ENCODE results near the gene PCNP.
A peak's percentile ranks its signal among the peaks of the same experiment; 100 is the strongest.
"Not testable (repeated sequence)": the region's sequence is repeated elsewhere in the genome, so short reads cannot be mapped to it uniquely, and the experiment has no call there.

Gene PCNP

GRCh38 chr3:101567528-101568317 lies 6.3 kb upstream of the PCNP start:
- DNase-seq = peak; percentile 38

DNA sequence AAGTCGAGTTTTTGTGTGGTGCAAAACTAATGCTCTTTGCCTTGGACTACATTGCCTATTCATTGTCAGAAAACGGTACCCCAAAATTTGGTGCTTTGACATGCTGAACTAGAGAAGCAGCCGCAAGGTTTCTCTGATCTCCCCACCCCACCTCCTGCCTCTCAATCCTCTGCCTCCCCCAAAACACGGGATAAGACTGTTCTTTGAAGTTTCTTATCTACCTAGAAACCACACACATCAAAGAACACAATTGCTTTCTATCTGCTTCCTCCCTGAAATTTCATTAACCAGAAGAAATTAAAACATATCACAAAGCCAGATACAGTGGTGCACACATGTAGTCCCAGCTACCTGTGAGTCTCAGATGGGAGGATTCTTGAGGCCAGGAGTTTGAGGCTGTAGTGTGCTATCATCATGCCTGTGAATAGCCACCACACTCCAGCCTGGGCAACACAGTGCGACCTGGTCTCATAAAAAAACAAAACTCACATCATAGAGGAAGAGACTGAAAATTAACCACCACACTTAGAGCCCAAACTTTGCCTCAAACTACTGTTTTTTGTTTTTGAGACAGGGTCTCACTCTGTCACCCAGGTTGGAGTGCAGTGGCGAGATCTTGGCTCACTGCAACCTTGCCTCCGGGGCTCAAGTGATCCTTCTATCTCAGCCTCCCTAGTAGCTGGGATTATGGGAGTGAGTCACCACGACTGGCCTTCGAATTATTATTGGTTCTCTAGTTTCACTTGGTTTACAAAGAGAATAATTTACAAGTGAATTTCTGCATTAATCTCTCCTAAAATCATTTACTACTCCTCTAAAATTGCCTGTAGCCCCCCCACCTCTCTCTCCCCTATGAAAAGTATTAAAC lies 2.7 kb upstream of the PCNP start:
- no peak for DNase-seq

DNA sequence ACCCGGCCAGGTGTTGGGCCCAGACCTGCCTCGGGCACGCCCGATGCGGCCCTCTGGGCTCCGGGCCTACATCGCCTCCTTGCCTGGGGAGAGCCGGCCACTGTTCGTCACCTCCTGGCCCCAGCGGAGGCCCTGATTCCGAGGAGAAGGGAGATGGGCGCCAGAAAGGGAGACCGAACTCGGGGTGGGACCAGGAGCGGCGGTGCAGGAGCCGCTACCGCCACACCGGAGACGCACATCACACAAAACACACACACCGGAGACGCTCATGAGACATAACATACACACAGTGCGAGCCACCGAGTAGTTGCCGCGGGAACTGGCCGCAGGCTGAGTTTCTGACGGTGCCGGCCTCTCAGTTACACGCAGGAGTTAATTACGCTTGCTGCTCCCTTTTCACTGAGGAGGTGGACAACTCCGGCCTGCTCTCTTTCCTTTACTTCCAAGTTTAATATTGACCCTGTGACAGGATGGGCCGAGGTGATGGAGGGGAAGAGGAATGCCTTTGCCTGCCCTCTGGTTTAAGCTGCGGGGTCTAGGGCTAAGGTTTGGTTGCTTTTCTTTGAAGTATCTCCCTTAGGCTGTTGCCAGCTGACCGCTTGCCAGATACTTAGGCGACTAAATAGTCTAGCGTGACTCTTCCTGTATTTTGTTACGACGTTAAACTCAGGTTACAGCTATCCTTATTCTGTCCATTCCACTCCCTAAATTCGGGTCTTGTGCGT lies 570 bp downstream of the PCNP start:
- peak; percentile 55 for DNase-seq

DNA sequence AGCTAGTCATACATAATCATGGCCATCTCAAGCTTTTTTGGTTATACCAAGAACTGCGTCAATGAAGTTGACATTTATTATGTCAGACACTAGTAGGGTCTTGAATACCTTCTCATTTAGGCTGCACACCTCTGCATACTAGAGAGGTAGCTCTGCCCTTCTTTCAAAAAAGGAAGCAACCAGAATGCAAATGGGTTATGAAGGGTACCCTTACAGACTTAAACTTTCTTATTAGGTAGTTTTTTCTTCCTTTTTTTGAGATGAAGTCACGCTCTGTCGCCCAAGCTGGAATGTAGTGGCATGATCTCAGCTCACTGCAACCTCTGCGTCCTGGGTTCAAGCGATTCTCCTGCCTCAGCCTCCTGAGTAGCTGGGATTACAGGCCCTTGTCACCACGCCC lies 3.3 kb downstream of the PCNP start:
- DNase-seq = no peak

GRCh38 chr3:101588616-101589015 lies 14.6 kb downstream of the PCNP start:
- no peak for DNase-seq

DNA sequence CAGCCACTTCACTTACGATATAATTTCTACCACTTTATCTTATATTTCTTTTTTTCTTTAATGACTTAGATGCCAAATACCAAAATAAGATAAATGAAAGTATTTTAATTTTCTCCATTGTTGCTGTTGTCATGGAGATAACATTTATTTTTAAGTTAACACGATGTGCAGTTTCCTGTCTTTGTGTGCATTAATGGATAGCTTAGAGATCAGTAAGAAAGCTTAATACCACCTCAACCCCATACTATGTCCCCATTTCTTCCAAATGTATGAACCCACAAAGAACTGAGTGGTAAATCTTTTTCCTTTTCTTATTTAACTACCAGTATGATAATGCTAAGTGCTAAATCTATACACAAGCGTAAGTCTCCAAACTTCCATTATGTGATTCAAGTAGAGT lies 17.1 kb downstream of the PCNP start:
- no peak for DNase-seq

GRCh38 chr3:101602731-101603130 lies 28.8 kb downstream of the PCNP start:
- DNase-seq = no peak

DNA sequence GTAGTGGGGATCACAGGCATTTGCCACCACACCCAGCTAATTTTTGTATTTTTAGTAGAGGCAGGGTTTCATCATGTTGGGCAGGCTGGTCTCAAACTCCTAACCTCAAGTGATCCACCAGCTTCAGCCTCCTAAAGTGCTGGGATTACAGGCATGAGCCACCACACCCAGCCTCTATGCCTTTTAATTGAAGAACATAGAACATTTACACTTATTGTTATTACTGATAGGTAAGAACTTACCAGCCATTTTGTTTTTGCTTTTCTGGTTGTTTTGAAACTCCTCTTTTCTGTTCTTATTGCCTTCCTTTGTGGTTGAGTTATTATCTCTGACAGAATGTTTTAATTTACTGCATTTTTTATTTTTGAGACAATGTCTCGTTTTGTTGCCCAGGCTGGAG lies 29.2 kb downstream of the PCNP start:
- DNase-seq = no peak

GRCh38 chr3:101605398-101605797 lies 31.4 kb downstream of the PCNP start:
- DNase-seq = not testable (repeated sequence)

DNA sequence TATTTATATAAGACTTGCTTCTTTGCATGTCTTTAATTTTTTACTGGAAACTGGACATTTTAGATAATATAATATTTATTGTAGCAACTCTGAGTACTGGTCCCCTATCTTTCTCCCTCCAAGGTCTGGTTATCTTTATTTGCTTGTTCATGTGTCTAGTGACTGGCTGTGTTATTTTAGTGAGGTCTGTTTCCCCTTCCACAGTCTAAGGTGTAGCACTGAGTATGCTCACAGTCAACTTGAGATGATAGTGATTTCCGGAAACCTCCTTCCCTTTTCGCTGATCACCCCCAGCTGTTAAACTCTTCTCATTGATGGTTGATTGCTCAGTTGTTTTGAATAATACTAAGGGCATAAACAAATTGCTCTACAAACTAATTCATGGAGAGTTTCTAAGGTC lies 37.0 kb downstream of the PCNP start:
- DNase-seq = no peak

- not testable (repeated sequence) for DNase-seq
These were observed 39.0 kb downstream of the PCNP start for GRCh38 chr3:101613014-101613413.

GRCh38 chr3:101615525-101615924 lies 41.5 kb downstream of the PCNP start:
- no peak for DNase-seq

DNA sequence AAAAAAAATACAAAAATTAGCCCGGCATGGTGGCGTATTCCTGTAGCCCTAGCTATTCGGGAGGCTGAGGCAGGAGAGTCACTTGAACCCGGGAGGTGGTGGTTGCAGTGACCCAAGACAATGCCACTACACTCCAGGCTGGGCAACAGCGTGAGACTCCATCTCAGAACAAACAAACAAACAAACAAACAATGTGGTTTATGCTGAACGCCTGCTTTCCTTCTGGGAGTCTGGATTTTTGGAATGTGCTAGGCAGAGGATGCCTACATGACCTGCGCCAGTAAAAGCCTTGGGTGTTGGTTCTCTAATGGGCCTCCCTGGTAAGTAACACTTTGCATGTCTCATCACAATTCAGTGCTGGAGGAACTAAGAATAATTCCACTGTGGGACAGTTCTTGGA lies 43.5 kb downstream of the PCNP start:
- DNase-seq = no peak

GRCh38 chr3:101618726-101619125 lies 44.7 kb downstream of the PCNP start:
- no peak for DNase-seq

DNA sequence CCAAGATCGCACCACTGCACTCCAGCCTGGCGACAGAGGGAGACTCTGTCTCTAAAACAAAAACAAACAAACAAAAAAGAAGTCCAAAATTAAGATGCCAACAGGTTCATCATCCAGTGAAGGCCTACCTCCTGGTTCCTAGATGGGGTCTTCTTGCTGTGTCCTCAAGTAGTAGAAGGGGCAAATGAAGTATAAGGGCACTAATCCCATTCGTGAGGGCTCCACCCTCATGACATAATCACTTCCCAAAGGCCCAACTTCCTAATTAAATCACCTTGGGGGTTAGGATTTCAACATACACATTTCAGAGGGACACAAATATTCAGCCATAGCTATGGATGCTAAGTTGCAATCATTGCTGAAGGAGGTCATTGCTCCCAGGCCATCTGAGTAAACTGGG lies 45.8 kb downstream of the PCNP start:
- DNase-seq = no peak

GRCh38 chr3:101623656-101624055 lies 49.7 kb downstream of the PCNP start:
- DNase-seq = no peak

- no peak for DNase-seq
These were observed 50.9 kb downstream of the PCNP start for GRCh38 chr3:101624857-101625256.

GRCh38 chr3:101625879-101626278 lies 51.9 kb downstream of the PCNP start:
- no peak for DNase-seq

DNA sequence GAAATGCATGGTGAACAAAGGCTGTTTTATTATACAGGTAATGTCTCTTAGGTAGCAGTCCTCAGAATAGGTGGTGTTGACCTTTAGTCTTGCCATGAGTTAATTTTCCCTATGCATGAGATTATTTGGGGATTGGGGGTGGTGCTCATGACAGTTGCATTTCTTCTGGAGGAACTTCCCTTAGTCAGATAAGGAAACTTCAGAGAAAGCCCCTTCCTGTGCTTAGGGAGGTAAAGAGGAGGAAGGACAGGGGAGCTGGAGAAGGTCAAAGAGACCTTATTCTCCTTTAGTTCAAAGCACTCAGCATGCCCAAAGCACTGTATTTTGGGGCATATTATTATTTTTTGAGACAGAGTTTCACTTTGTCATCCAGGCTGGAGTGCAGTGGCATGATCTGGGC lies 55.2 kb downstream of the PCNP start:
- DNase-seq = no peak

DNA sequence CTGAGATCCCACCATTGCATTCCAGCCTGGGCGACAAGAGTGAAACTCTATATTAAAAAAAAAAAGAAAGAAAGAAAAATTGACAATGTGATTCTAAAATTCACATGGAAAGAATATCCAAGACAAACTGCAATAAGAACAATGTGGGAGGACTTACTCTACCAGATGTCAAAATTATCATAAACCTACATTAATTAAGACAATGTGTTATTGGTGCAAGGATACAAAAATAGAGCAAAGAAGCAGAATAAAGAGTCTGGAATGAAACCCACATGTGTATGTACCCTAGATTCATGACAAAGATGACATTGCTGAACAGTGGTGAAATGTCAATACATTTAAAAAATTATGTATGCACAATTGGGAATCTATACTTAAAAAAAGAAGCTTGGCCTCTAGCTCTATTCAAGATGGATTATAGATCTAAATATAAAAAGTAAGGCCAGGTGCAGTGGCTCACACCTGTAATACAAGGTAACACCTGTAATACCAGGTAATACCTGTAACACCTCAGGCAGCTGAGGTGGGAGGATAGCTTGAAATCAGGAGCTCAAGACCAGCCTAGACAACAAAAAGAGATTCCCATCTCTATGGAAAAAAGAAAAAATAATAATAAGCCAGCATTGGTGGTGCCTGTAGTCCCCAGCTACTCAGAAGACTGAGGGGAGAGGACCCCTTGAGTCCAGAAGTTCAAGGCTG lies 57.3 kb downstream of the PCNP start:
- DNase-seq = no peak

GRCh38 chr3:101631959-101632358 lies 58.0 kb downstream of the PCNP start:
- not testable (repeated sequence) for DNase-seq

DNA sequence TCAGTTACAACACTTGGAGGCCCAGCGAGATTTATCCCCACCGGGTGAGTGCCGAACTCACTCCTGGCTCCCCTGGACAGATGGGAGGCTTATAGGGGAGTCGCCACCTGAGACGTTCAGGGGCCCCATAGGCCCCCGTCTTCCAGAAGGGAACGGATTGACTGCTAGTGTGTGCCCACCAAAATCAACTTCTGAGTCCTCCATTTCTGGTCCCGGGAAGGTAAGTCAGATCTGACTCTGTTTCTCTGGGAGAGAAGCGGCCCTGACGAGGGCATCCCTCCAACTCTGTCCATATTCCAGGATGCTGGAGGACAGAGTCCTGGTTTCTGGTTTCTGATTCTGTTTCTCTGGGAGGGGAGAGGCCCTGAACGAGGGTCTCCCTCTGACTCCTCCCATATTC lies 58.6 kb downstream of the PCNP start:
- no peak for DNase-seq

DNA sequence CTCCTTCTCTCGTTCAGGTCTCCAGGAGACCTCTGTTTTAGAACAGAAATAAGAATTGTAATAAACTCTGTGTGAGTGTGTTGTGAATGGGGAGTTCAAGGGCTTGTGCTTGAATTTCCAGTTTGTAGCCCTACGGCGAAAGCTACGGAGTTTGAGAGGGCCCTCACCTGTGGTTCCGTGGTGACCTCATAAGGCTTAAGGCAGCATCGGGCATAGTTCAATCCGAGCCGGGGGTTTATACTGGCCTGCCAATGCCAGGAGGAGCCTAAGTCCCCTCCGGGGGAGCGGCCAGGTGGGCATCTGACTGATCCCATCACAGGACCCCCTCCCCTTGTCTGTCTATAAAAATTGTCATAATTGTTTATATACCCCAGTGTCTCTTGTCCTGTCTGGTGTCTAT lies 59.2 kb downstream of the PCNP start:
- no peak for DNase-seq
